NCI-H524 treated with DMSO at 0.1 percent for 48 hours (cell line): ENCODE measurements around the gene NLGN1.

Experiments
- DNase-seq: peaks from one replicate; lab custom pipeline; 2025; lab: John Stamatoyannopoulos, UW

NLGN1 gene

GRCh38 chr3:173719585-173719984 lies 322.0 kb downstream of the NLGN1 start:
- DNase-seq: no peak

DNA sequence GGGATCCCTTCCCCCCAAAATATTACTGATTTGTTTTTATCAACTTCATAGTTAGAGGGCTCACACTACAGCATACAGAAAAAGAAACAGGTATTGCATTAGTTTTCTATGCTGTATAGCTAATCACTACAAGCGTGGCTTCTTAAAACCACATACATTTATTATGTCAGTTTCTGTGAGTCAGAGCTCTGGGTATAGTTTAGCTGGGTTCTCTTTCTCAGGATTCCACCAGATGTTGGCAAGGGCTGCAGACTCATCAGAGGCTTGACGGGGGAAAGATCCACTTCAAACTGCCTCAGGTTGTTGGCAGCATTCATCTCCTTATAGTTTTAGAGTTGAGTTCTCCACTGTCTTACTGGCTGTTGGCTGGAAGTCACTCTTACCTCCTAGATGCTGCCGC lies 328.0 kb downstream of the NLGN1 start:
- DNase-seq: no peak

- no peak for DNase-seq
Measured at GRCh38 chr3:173730391-173730790, 332.8 kb downstream of the NLGN1 start.

DNA sequence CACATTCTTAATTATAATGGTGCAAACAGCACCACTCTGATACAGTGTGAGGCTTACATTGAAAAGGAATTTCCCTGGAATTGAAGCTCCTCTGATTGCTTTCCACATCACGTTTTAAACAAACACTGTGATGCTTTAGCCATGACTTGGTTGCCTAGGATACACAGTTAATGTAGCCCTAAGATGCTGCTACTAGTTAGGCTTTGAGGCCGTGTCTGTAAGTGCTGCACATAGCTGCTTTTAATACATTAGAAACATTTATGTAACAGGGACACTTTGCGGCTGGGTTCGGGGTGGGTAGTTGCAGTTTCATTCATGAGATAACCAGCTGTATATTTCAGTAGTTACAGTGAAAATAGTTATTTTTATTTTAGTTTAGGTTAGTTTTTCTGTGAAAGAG lies 334.7 kb downstream of the NLGN1 start:
- DNase-seq: no peak

DNA sequence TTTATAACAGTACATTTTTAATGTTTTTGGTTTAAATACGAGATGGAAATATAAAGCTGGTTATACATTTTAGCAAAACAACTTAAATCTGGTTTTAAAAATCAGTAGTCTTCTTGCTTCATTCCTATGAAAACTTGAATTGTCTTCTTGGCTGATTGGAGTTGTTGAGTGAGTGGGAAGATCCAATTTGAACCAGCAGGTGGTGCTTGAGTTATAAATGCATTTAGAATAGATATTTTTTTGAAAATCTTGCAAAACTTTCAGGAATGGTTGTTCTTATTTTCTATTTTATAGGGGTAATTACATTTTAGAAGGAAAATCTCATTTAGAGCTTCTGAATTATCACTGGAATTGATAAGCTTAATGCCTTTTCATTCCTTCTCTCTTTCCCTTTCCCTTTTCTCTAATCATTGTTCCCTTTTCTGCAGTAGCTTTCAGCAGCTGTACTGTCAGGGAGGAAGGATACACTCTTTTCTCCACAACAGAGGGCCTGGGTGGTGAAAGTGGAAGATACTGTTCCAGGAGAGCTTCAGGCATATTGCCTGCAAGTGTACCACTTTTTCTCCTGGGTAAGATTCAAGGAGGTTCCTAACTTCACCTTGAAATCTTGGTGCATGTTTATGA lies 335.6 kb downstream of the NLGN1 start:
- DNase-seq: no peak

- no peak for DNase-seq
Measured at GRCh38 chr3:173734473-173734872, 336.9 kb downstream of the NLGN1 start.

DNA sequence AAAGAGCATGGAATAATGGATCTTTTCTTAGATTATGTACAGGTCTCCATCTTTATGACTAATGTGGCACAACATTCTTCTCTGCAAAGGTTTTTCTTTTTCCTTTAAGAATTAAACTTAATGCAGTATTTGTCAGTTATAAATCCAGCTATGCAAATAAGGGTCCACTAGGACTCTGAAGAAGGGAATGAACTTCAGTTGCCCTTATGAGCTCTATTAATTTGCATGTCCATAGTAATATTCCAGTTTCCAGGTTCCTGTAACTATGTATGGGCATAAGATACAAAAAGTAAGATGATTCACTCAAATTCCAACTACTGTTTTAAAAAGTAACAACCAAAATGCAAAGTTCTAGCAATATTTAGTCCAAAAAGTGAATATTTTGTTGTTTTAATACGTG lies 337.4 kb downstream of the NLGN1 start:
- no peak for DNase-seq

DNA sequence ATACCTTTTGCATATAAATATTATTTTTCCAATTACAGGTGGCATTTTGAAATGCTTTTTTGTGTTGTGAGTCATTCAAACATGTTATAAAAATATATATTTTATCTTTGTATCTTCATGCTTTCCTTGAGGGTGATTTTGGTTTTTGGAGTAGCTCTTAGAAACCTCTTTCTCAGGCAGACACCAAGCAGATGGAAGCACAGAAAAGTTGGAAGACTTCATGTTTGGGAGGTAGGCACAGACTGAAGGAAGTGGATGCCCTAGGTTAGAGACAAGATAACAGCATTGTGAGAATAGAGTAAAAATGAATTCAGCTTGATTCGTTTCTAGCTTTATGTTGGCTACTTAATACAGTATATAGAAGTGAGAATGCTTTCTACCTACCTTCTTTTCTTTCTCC lies 338.3 kb downstream of the NLGN1 start:
- DNase-seq: no peak

DNA sequence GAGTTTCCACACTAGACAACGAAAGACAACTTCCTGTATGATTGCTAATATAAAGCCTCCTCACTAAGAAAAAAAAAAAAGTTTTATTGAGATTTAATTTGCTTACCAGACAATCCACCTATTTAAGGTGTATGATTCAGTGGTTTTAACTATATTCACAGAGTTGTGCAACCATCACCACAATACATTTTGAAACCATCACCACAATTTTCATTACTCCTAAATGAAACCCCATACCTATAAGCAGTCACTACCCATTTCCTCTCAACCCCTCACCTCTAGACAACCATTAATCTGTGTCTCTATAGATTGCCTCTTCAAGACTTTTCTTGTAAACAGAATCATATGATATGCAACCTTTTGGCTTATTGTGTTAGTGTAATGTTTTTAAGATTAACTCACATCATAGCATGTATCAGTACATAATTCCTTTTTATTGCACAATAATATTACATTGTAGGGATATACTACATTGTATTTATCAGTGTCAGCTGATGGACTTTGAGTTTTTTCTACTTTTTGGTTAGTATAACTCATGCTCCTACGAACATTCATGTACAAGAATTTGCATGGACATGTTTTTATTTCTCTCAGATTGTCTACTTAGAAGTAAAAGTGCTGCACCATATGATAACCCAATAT lies 339.7 kb downstream of the NLGN1 start:
- DNase-seq: no peak

DNA sequence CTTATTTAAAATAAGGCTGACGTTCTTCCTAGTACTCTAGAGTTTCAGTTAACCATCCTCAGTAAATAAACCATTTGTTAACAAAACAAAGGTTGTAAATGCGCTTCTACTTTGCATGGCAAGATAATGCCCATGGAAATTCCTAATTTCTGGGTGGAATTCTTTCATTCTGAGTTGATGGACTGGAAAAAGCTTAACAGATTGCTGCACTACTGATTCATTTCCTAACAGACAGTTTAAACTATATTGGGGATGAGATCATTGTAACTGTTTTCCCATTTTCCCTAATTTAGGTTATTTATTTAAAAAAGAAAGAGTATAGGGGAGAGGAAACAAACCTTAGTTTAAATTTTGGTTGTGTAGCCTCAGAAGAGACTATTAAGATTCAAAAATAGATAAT lies 342.2 kb downstream of the NLGN1 start:
- no peak for DNase-seq

DNA sequence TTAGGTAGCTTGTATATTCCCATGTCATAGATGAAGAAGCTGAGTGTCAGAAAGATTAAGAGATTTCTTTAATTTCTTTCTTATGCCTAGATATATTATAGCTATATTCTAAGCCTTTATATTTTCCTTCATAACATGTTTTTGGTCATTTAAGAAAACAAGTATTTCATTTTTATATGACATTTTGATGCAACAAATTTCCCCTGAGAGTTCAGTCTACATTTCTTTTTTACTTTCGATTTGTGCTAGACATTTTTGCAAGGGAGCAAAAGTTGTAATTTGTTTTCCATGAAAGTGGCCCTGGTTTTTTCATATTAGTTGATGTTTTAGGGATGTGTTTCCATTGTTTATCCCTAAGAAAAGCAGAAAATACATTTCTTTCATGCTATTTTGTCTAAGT lies 344.9 kb downstream of the NLGN1 start:
- DNase-seq: no peak

- no peak for DNase-seq
Measured at GRCh38 chr3:173743111-173743510, 345.6 kb downstream of the NLGN1 start.

- DNase-seq: no peak
Measured at GRCh38 chr3:173743516-173743915, 346.0 kb downstream of the NLGN1 start.

GRCh38 chr3:173744479-173744878 lies 346.9 kb downstream of the NLGN1 start:
- no peak for DNase-seq

- no peak for DNase-seq
Measured at GRCh38 chr3:173744895-173745294, 347.4 kb downstream of the NLGN1 start.

- no peak for DNase-seq
Measured at GRCh38 chr3:173745952-173746682, 348.6 kb downstream of the NLGN1 start.

DNA sequence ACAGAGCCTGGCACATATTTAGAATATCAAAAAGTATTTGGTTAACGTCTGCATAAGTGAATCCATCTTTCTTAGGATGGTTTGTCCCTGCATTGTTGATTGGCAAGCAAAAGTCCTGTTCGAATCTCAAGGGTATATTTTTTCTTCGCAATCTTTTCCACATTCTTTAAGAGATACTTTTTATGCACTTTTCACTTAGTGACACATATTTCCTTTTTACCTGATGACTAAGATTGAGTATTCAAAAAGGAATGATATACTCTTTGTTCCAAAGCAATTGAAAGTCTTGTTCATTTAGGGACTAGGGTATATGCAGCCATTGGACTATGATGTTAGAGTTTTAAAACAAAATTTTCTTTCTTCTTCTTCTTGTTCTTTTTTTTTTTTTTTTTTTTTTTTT lies 349.9 kb downstream of the NLGN1 start:
- no peak for DNase-seq

GRCh38 chr3:173748105-173748504 lies 350.6 kb downstream of the NLGN1 start:
- no peak for DNase-seq

DNA sequence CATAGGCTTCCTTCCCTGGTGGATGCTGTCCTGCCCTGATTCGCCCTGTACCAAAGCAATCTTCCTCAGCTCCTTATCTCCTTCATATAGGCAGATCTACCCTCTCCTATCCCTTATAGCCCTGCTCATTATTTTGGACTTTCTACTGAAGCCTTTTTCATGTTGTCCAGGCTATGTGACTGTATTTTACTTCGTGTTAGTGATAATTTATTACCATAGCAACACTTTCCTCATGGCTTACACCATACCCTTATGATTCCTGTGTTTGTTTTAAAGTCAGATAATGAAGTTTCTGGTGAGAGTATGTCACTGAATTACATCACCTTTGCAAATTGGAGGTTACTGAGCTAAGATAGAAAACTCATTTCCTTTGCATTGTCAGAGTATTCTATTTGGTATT lies 352.6 kb downstream of the NLGN1 start:
- DNase-seq: no peak

GRCh38 chr3:173750591-173750990 lies 353.0 kb downstream of the NLGN1 start:
- DNase-seq: no peak

GRCh38 chr3:173753593-173753992 lies 356.0 kb downstream of the NLGN1 start:
- DNase-seq: no peak

GRCh38 chr3:173755161-173755560 lies 357.6 kb downstream of the NLGN1 start:
- no peak for DNase-seq

DNA sequence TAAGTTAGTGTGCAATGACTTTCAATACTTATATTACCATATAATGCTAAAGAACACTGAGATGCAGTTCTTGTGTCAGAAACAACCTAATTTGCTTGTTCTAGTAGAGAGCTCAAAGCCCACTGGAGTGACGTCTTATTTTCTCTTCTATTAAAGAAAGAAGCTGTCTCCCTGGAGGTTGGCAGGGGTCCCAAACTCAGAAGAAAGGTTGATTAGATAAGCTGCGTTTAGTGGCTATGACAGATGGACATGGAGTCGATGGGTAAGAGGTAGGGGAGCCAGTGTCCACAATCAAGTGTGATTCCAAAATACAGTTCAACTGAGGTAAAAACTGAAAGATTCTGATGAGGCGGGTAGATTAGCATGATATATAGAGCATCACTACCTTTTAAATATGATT lies 363.6 kb downstream of the NLGN1 start:
- DNase-seq: no peak

DNA sequence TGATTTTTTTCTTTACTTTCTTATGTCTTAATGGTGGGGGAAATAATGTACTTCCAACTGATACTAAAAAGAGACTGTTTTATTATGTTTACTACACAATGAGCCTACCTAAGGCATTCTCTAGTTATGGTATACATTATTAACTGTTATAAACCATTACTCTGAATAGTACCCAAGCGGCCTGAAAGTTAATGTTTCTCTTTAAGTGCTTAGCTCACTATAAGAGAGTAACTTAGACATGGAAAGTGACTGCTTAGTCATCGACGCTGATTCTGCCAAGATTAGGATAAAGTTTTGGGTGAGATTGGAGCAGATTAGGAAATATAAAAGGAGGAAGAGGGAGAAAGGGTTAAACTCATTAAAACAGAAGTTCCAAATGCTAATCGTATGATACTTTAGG lies 365.0 kb downstream of the NLGN1 start:
- DNase-seq: no peak
